ENCODE measurements around the gene SAMM50.

DNA sequence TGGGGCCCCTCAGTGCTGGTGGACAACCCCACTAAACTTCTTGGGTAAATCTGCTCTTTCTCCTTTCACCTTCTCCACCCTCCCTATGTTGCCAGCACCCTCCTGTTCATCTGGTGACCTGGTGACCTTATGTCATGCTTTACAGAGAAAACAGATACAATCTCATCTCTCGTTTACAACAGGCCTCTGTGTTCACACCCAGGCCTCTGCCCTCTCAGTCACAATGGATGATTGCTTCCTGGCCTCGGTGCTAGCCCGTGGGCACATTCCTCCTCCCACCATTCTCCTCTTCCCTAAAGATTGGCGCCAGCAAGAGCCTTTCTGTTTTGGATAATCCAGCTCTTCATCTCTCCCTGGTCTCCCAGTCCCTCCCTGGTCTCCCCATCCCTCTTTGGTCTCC lies 43.9 kb upstream of the SAMM50 start:
- TF ChIP-seq POLR2A (IDR thresholded peaks at IDR 0.05), result no peak
- TF ChIP-seq, protein P1, sequence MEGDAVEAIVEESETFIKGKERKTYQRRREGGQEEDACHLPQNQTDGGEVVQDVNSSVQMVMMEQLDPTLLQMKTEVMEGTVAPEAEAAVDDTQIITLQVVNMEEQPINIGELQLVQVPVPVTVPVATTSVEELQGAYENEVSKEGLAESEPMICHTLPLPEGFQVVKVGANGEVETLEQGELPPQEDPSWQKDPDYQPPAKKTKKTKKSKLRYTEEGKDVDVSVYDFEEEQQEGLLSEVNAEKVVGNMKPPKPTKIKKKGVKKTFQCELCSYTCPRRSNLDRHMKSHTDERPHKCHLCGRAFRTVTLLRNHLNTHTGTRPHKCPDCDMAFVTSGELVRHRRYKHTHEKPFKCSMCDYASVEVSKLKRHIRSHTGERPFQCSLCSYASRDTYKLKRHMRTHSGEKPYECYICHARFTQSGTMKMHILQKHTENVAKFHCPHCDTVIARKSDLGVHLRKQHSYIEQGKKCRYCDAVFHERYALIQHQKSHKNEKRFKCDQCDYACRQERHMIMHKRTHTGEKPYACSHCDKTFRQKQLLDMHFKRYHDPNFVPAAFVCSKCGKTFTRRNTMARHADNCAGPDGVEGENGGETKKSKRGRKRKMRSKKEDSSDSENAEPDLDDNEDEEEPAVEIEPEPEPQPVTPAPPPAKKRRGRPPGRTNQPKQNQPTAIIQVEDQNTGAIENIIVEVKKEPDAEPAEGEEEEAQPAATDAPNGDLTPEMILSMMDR (IDR thresholded peaks at IDR 0.05), result no peak

Measured in lower leg skin (tissue), 3 donors.